ENCODE measurements around the gene CACNA1S.

- TF ChIP-seq CTCF (IDR thresholded peaks at IDR 0.05), result no peak
- TF ChIP-seq POLR2A (IDR thresholded peaks at IDR 0.05), result no peak
Measured at GRCh38 chr1:201093561-201093960, 18.7 kb downstream of the CACNA1S start.
